ENCODE data around the gene APCDD1. TPM values are rescaled to one million over a fixed set of nuclear protein-coding genes. Genes with fewer than 3 reads are reported as not detected.

The APCDD1 gene
- total RNA-seq (2014; rRNA removed; shearing (Covaris generic)) (0.97 and 1.0 TPM in 2 replicates), polyA plus RNA-seq (2016; fragmentation: Nextera tagmentation; extraction: Ambion mirVana) (0.31 and 0.61 TPM in 2 replicates)
- long read RNA-seq, result 0 reads

GRCh38 chr18:10453806-10454680 is at the start of gene APCDD1:
Gene APCDD1, plus strand, starts transcription at chr18:10454635. Its CDS starts 347 bp downstream, at chr18:10454982.
- H3K9me3 Mint-ChIP-seq, result no peaks in the 10 kb centered on the region
- H3K36me3 Mint-ChIP-seq (ENCODE audit: low read depth), result no peaks in the 10 kb centered on the region
- H3K4me3 Mint-ChIP-seq, result peak within 1 kb of the TSS; percentile 82
- TF ChIP-seq POLR2AphosphoS5 (IDR thresholded peaks at IDR 0.05; ENCODE audit: low read depth), result peak; percentile 28; the same call in 1 of the 2 replicates
- TF ChIP-seq EZH2 (IDR thresholded peaks at IDR 0.05; ENCODE audit: low read depth, unreplicated experiment), result no peak
- H3K4me3 ChIP-seq, result peak within 1 kb of the TSS; percentile 88
- DNase-seq (ENCODE audit: low spot score), result peak; percentile 73
- no peaks in the 10 kb centered on the region; the same call in none of the 2 replicates for H4K20me1 ChIP-seq (replicated peaks; ENCODE audit: insufficient read depth)
- H3K4me1 Mint-ChIP-seq, result peaks cover 22% of the 10 kb centered on the region
- H2AFZ ChIP-seq, result peak within 1 kb of the TSS; percentile 98
- H3K27me3 Mint-ChIP-seq (ENCODE audit: insufficient read depth, low read depth, poor library complexity), result peaks cover 26% of the 10 kb centered on the region
- H3K9me2 ChIP-seq (ENCODE audit: insufficient read depth), result no peaks in the 10 kb centered on the region
- peaks cover 12% of the 10 kb centered on the region; the same call in 1 of the 2 replicates for H3K4me1 ChIP-seq (ENCODE audit: insufficient read depth)
- H3K36me3 ChIP-seq (ENCODE audit: insufficient read depth), result no peaks in the 10 kb centered on the region
- H3F3A ChIP-seq (replicated peaks; ENCODE audit: low read depth), result 0 out of 2 replicates have a peak, but pooled peaks cover 3% of the 10 kb centered on the region
- no peaks in the 10 kb centered on the region for H3K79me2 ChIP-seq (replicated peaks; ENCODE audit: insufficient read depth)
- H3K27ac ChIP-seq (ENCODE audit: low read depth), result no peak within 1 kb of the TSS
- H3K27me3 ChIP-seq (ENCODE audit: insufficient read depth), result peaks cover 61% of the 10 kb centered on the region
- ATAC-seq, result peak; percentile 71
- H3K27ac Mint-ChIP-seq, result no peak within 1 kb of the TSS
- peak within 1 kb of the TSS; percentile 91 for H3K4me2 ChIP-seq

- Mint-ChIP-seq H3K36me3 (ENCODE audit: low read depth) (no peaks in the 10 kb centered on the region), H3K4me3 (no peak overlapping the region), H3K9me3 (no peaks in the 10 kb centered on the region), H3K27me3 (ENCODE audit: insufficient read depth, low read depth, poor library complexity) (peaks cover 14% of the 10 kb centered on the region), H3K4me1 (peaks cover 35% of the 10 kb centered on the region), H3K27ac (no peak overlapping the region)
- no peaks in the 10 kb centered on the region for H4K20me1 ChIP-seq (replicated peaks; ENCODE audit: insufficient read depth)
- ATAC-seq (no peak), DNase-seq (ENCODE audit: low spot score) (no peak)
- H3K27ac ChIP-seq (ENCODE audit: low read depth), result no peak overlapping the region
- H3K9me2 ChIP-seq (ENCODE audit: insufficient read depth), result no peaks in the 10 kb centered on the region; the same call in 1 of the 2 replicates
- H3K36me3 ChIP-seq (ENCODE audit: insufficient read depth), result no peaks in the 10 kb centered on the region
- no peaks in the 10 kb centered on the region for H3K27me3 ChIP-seq (ENCODE audit: insufficient read depth)
- no peak overlapping the region for H3K4me2 ChIP-seq
- H3K4me3 ChIP-seq, result no peak overlapping the region
- H3K79me2 ChIP-seq (replicated peaks; ENCODE audit: insufficient read depth), result no peaks in the 10 kb centered on the region
- H3F3A ChIP-seq (replicated peaks; ENCODE audit: low read depth), result no peaks in the 10 kb centered on the region
- H3K4me1 ChIP-seq (ENCODE audit: insufficient read depth), result no peaks in the 10 kb centered on the region; the same call in none of the 2 replicates
- no peak overlapping the region for H2AFZ ChIP-seq
- TF ChIP-seq ETS1 (IDR thresholded peaks at IDR 0.05), result no peak
- TF ChIP-seq NANOG (IDR thresholded peaks at IDR 0.05; ENCODE audit: borderline replicate concordance), result no peak
- no peak for TF ChIP-seq EZH2 (IDR thresholded peaks at IDR 0.05; ENCODE audit: low read depth, unreplicated experiment)
- no peak for TF ChIP-seq POLR2AphosphoS5 (IDR thresholded peaks at IDR 0.05; ENCODE audit: low read depth)
- TF ChIP-seq ZNF331 (CRISPR knock-in tag; IDR thresholded peaks at IDR 0.05; ENCODE audit: low read depth), result no peak
- TF ChIP-seq CTCF (conservative IDR thresholded peaks at IDR 0.05; ENCODE audit: low read depth in 2 of 2), result no peak
- no peak for TF ChIP-seq ZNF462 (CRISPR knock-in tag; IDR thresholded peaks at IDR 0.05)
These were observed 49.4 kb upstream of the APCDD1 start for GRCh38 chr18:10405014-10405493.

Data from GM23338 (cell line).